ENCODE measurements around the gene C3orf18.

DNA sequence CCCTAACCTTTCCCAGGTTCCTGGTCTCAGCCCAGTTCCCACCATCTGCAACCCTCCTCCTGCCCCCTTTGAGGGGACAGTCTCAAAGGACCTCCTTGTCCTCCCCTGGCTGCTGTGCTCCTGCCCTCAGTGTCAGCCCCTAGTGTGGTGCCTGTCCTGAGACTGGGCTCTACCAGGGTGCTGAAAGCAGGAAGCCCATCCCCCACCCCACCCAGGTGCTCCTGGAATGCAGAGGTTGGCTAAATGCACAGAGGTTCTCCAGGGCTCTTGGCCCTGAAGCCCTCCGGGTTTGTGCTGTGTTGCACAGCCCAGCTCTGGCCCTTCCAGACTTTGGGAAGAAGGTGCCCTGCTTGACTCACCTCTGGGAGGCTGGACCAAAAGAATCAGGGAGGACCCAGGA, 21.8 kb downstream of the C3orf18 start:
- TF ChIP-seq ZNF274 (IDR thresholded peaks at IDR 0.05; ENCODE audit: low read depth, low read length) (no peak), YY1 (IDR thresholded peaks at IDR 0.05; ENCODE audit: insufficient read depth, insufficient read length) (no peak), SUZ12 (IDR thresholded peaks at IDR 0.05; ENCODE audit: extremely low read depth, insufficient read depth, insufficient read length) (no peak)

Data from NT2/D1 (cell line).